Gastroesophageal sphincter (tissue), 4 donors: Measurements from ENCODE around the gene RNF213. TPM values are rescaled to one million over a fixed set of nuclear protein-coding genes. Genes with fewer than 3 reads are reported as not detected.
"Not testable (repeated sequence)": the region's sequence is repeated elsewhere in the genome, so short reads cannot be mapped to it uniquely, and the experiment has no call there.

ENCODE experiments used
- ATAC-seq: fragments of 150-250 bp; one replicate; pipeline ENCODE4 v1.9.1; 2016; ENCODE audit warnings: mild to moderate bottlenecking, moderate library complexity
- H3K27ac ChIP-seq, 4 donors: fragments of 200-600 bp; sonication (generic) in 3 of 4; 1 replicate in 3 of 4; 2 replicates in 1 of 4; pipeline ENCODE4 v1.5.1; 2016 to 2019
- H3K27me3 ChIP-seq: fragments of 200-600 bp; sonication (generic); one replicate; pipeline ENCODE4 v1.5.1; 2019
- H3K36me3 ChIP-seq, 2 donors: fragments of 200-600 bp; sonication (generic); one replicate each; pipeline ENCODE4 v1.5.1; 2019; ENCODE audit warnings: control low read depth in 1 of 2
- H3K4me1 ChIP-seq, 3 donors: fragments of 200-600 bp; sonication (generic); 1 replicate in 2 of 3; 2 replicates in 1 of 3; pipeline ENCODE4 v1.5.1; 2016 to 2019; ENCODE audit warnings: control low read depth in 2 of 3
- H3K4me3 ChIP-seq, 2 donors: fragments of 200-600 bp; sonication (generic); one replicate each; pipeline ENCODE4 v1.5.1; 2019; ENCODE audit warnings: mild to moderate bottlenecking in 1 of 2, moderate library complexity in 1 of 2
- H3K9me3 ChIP-seq, 3 donors: fragments of 200-600 bp; sonication (generic); one replicate each; pipeline ENCODE4 v1.5.1; 2017 to 2019; ENCODE audit warnings: control low read depth in 2 of 3
- CTCF ChIP-seq, 4 experiments: fragments of 200-600 bp in 2 of 4; fragments of 450-650 bp in 2 of 4; sonication (generic) in 1 of 4; IDR thresholded peaks; one replicate each; pipeline ENCODE4 v1.5.1; 2017 to 2019; ENCODE audit warnings: antibody characterized with exemption in 4 of 4, mild to moderate bottlenecking in 2 of 4, moderate library complexity in 2 of 4
- EP300 ChIP-seq: sonication (generic); formaldehyde crosslinking; IDR thresholded peaks from one replicate; pipeline ENCODE4 v1.6.1; 2017; ENCODE audit warnings: antibody characterized with exemption, mild to moderate bottlenecking
- POLR2A ChIP-seq, 2 donors: fragments of 450-650 bp; IDR thresholded peaks; one replicate each; pipeline ENCODE4 v1.6.1; 2017; ENCODE audit warnings: antibody characterized with exemption in 2 of 2, mild to moderate bottlenecking in 2 of 2, moderate library complexity in 1 of 2
- POLR2AphosphoS5 ChIP-seq: sonication (generic); formaldehyde crosslinking; IDR thresholded peaks from one replicate; pipeline ENCODE4 v1.6.1; 2017; ENCODE audit warnings: antibody characterized with exemption
- WGBS, 2 donors: methylation state at CpG; one replicate each; pipeline ENCODE4 v1.1.5; 2018; ENCODE audit warnings: low coverage in 1 of 2; 5-methylcytosine and 5-hydroxymethylcytosine counted together
- total RNA-seq, 4 donors: library from RNA; depleted of rRNA; stranded (reverse); fragments of >200 nt; gene quantifications; one replicate each; pipeline ENCODE4 v1.1.0, GENCODE V29; 2016

Gene RNF213
- total RNA-seq, 4 donors from 2014 or later = 59.2 to 87.6 (median 67.8) TPM

- no peak overlapping the region for H3K27ac ChIP-seq
- no peak overlapping the region for H3K4me3 ChIP-seq
- no peaks in the 10 kb centered on the region for H3K27me3 ChIP-seq
- peaks cover 0 to 12% (median 0%) of the 10 kb centered on the region in 3 donors for H3K4me1 ChIP-seq
- TF ChIP-seq CTCF (IDR thresholded peaks at IDR 0.05) (no peak), POLR2A (IDR thresholded peaks at IDR 0.05) (no peak), POLR2AphosphoS5 (no peak)
- ATAC-seq = no peak
- H3K9me3 ChIP-seq = no peaks in the 10 kb centered on the region
- 88 to 100% methylated on average over 1 to 4 of the region's 6 CpGs for WGBS, 2 donors
- peaks cover 0 to 39% of the 10 kb centered on the region in 2 donors for H3K36me3 ChIP-seq
Measured at GRCh38 chr17:80397034-80397387, 136.4 kb downstream of the RNF213 start.

GRCh38 chr17:80397686-80398085, 137.0 kb downstream of the RNF213 start:
- no peak overlapping the region for H3K4me3 ChIP-seq
- no peak for ATAC-seq
- H3K36me3 ChIP-seq = peaks cover 0 to 32% of the 10 kb centered on the region in 2 donors
- H3K4me1 ChIP-seq = peaks cover 0 to 12% (median 0%) of the 10 kb centered on the region in 3 donors
- no peaks in the 10 kb centered on the region for H3K27me3 ChIP-seq
- whole genome bisulfite sequencing, 2 donors = 69% methylated on average over 3 of the region's 10 CpGs; no CpG with 5 or more reads in 1 of the 2 donors
- TF ChIP-seq POLR2AphosphoS5 = no peak
- H3K9me3 ChIP-seq = no peaks in the 10 kb centered on the region
- H3K27ac ChIP-seq = no peak overlapping the region

- H3K9me3 ChIP-seq, H3K36me3 ChIP-seq, ATAC-seq, H3K4me1 ChIP-seq, H3K27me3 ChIP-seq, H3K4me3 ChIP-seq, H3K27ac ChIP-seq: not testable (repeated sequence)
- 72 to 79% methylated on average over 4 to 9 of the region's 9 CpGs for WGBS, 2 donors
Measured at GRCh38 chr17:80401086-80401485, 140.4 kb downstream of the RNF213 start.

GRCh38 chr17:80402102-80402501, 141.4 kb downstream of the RNF213 start:
- not testable (repeated sequence) for H3K4me3 ChIP-seq, H3K36me3 ChIP-seq, H3K27ac ChIP-seq, H3K4me1 ChIP-seq, H3K27me3 ChIP-seq, H3K9me3 ChIP-seq, ATAC-seq
- WGBS, 2 donors = 92 to 95% methylated on average over 4 of the region's 13 CpGs

GRCh38 chr17:80402959-80403358, 142.3 kb downstream of the RNF213 start:
- ATAC-seq = no peak
- Histone ChIP-seq H3K9me3 (no peaks in the 10 kb centered on the region), H3K27me3 (no peaks in the 10 kb centered on the region), H3K36me3 (no peaks in the 10 kb centered on the region), H3K27ac (no peak overlapping the region), H3K4me1 (no peaks in the 10 kb centered on the region), H3K4me3 (no peak overlapping the region)
- 96 to 100% methylated on average over 2 to 4 of the region's 4 CpGs for WGBS, 2 donors
- TF ChIP-seq CTCF (IDR thresholded peaks at IDR 0.05) (no peak), POLR2AphosphoS5 (no peak), EP300 (no peak), POLR2A (IDR thresholded peaks at IDR 0.05) (no peak)

GRCh38 chr17:80406146-80406545, 145.5 kb downstream of the RNF213 start:
- 84 to 89% methylated on average over 6 to 8 of the region's 8 CpGs for WGBS, 2 donors
- TF ChIP-seq CTCF (IDR thresholded peaks at IDR 0.05) = no peak
- TF ChIP-seq EP300 = no peak
- TF ChIP-seq POLR2AphosphoS5 = no peak
- TF ChIP-seq POLR2A (IDR thresholded peaks at IDR 0.05) = no peak
- Histone ChIP-seq H3K36me3 (no peaks in the 10 kb centered on the region), H3K4me3 (no peak overlapping the region), H3K4me1 (no peaks in the 10 kb centered on the region), H3K27me3 (no peaks in the 10 kb centered on the region), H3K27ac (no peak overlapping the region), H3K9me3 (no peaks in the 10 kb centered on the region)
- no peak for ATAC-seq

- not testable (repeated sequence) for H3K27me3 ChIP-seq, H3K4me3 ChIP-seq, H3K27ac ChIP-seq, ATAC-seq, H3K4me1 ChIP-seq, H3K36me3 ChIP-seq, H3K9me3 ChIP-seq
- WGBS, 2 donors = 68 to 89% methylated on average over 4 to 5 of the region's 5 CpGs
Measured at GRCh38 chr17:80407917-80408316, 147.3 kb downstream of the RNF213 start.
